Colonic mucosa (tissue), 4 donors: Measurements from ENCODE around the gene VWA5A. TPM values are rescaled to one million over a fixed set of nuclear protein-coding genes. Genes with fewer than 3 reads are reported as not detected.

Experiments
- DNase-seq: peaks from one replicate; pipeline ENCODE4 v3.0.0-alpha.2; 2020
- H3K27ac ChIP-seq: fragments of 200-600 bp; one replicate; pipeline ENCODE4 v1.8.0; 2021
- H3K27me3 ChIP-seq: fragments of 200-600 bp; one replicate; pipeline ENCODE4 v1.8.0; 2021
- H3K36me3 ChIP-seq: fragments of 200-600 bp; one replicate; pipeline ENCODE4 v1.8.0; 2021
- H3K4me1 ChIP-seq: fragments of 200-600 bp; one replicate; pipeline ENCODE4 v1.8.0; 2021; ENCODE audit warnings: mild to moderate bottlenecking
- H3K4me3 ChIP-seq: fragments of 200-600 bp; one replicate; pipeline ENCODE4 v1.8.0; 2021
- H3K9ac ChIP-seq, 2 donors: one replicate each; pipeline ENCODE4 v1.7.0; 2013; ENCODE audit warnings: control low read depth in 2 of 2, low read depth in 2 of 2, low read length in 2 of 2
- H3K9me3 ChIP-seq: fragments of 200-600 bp; one replicate; pipeline ENCODE4 v1.8.0; 2021
- CTCF ChIP-seq: fragments of 200-600 bp; IDR thresholded peaks from one replicate; pipeline ENCODE4 v1.8.0; 2022; ENCODE audit warnings: antibody characterized with exemption, mild to moderate bottlenecking
- intact Hi-C: fragments of 100-400 bp; cut with DNase I; formaldehyde crosslinking; loops from one replicate; pipeline ENCODE4 v1.14.1; 2022
- total RNA-seq, 2 donors: library from RNA; stranded (reverse); fragmentation: NEBNext Ultra II Directional in 1 of 2; extraction: Animal tissue kit (Norgen Biotek cat#: 25700) in 1 of 2; gene quantifications; one replicate each; pipeline ENCODE4 v1.2.1, GENCODE V29; 2021
- donor health status: healthy.
- donor health status: DM: no; HTN: no; CAD: no.
- donor health status: DM: no; HTN: no; CAD: no.

VWA5A gene
- total RNA-seq, 2 donors from 2014 or later = 38.0 to 62.5 TPM

GRCh38 chr11:124077266-124077665 lies 38.0 kb upstream of the VWA5A start:
- H3K9me3 ChIP-seq = no peaks in the 10 kb centered on the region
- DNase-seq = no peak
- H3K27me3 ChIP-seq = no peaks in the 10 kb centered on the region
- no peak overlapping the region for H3K4me3 ChIP-seq
- H3K4me1 ChIP-seq = no peaks in the 10 kb centered on the region
- intact Hi-C loops = loop anchor here (10.0 kb wide), 1 partner anchor 518 kb away; no protein-coding TSS in a partner anchor
- no peak overlapping the region for H3K27ac ChIP-seq
- no peak overlapping the region for H3K9ac ChIP-seq
- H3K36me3 ChIP-seq = no peaks in the 10 kb centered on the region
- TF ChIP-seq CTCF = no peak

GRCh38 chr11:124078591-124078990 lies 36.7 kb upstream of the VWA5A start:
- Histone ChIP-seq H3K4me3 (no peak overlapping the region), H3K9ac (no peak overlapping the region), H3K36me3 (no peaks in the 10 kb centered on the region), H3K9me3 (no peaks in the 10 kb centered on the region), H3K4me1 (no peaks in the 10 kb centered on the region), H3K27ac (no peak overlapping the region), H3K27me3 (no peaks in the 10 kb centered on the region)
- intact Hi-C loops = loop anchor here (10.0 kb wide), 1 partner anchor 516 kb away; no protein-coding TSS in a partner anchor
- no peak for TF ChIP-seq CTCF
- DNase-seq = no peak

- TF ChIP-seq CTCF = no peak
- intact Hi-C loops = loop anchor here (10.0 kb wide), 1 partner anchor 515 kb away; no protein-coding TSS in a partner anchor
- no peak for DNase-seq
- no peak overlapping the region for H3K9ac ChIP-seq
- no peak overlapping the region for H3K4me3 ChIP-seq
- no peaks in the 10 kb centered on the region for H3K27me3 ChIP-seq
- no peaks in the 10 kb centered on the region for H3K36me3 ChIP-seq
- H3K4me1 ChIP-seq = no peaks in the 10 kb centered on the region
- H3K27ac ChIP-seq = no peak overlapping the region
- no peaks in the 10 kb centered on the region for H3K9me3 ChIP-seq
Measured at GRCh38 chr11:124079631-124080326, 35.5 kb upstream of the VWA5A start.

- no peaks in the 10 kb centered on the region for H3K27me3 ChIP-seq
- H3K4me1 ChIP-seq = no peaks in the 10 kb centered on the region
- H3K36me3 ChIP-seq = no peaks in the 10 kb centered on the region
- no peak overlapping the region for H3K27ac ChIP-seq
- intact Hi-C loops = no loop called here
- DNase-seq = no peak
- H3K9ac ChIP-seq = no peak overlapping the region
- TF ChIP-seq CTCF = no peak
- H3K9me3 ChIP-seq = no peaks in the 10 kb centered on the region
- H3K4me3 ChIP-seq = no peak overlapping the region
Measured at GRCh38 chr11:124080327-124081001, 34.8 kb upstream of the VWA5A start.

GRCh38 chr11:124081483-124081882 lies 33.8 kb upstream of the VWA5A start:
- TF ChIP-seq CTCF = no peak
- H3K27ac ChIP-seq = no peak overlapping the region
- no peaks in the 10 kb centered on the region for H3K36me3 ChIP-seq
- no peaks in the 10 kb centered on the region for H3K9me3 ChIP-seq
- no peak overlapping the region for H3K9ac ChIP-seq
- no peaks in the 10 kb centered on the region for H3K27me3 ChIP-seq
- H3K4me3 ChIP-seq = no peak overlapping the region
- no peaks in the 10 kb centered on the region for H3K4me1 ChIP-seq
- intact Hi-C loops = no loop called here
- no peak for DNase-seq
